RWPE2 (cell line): ENCODE measurements around the gene GPC1.

Source experiments
- ATAC-seq: fragments of 200-7000 bp; cut with Tn5 transposase; 3 replicates; pipeline ENCODE4 v1.9.1; 2021; ENCODE audit warnings: low read depth
- DNase-seq: peaks from one replicate; pipeline ENCODE4 v3.0.0-alpha.2; 2020; ENCODE audit warnings: low spot score
- H3K27ac ChIP-seq: fragments of 450-650 bp; 2 replicates; pipeline ENCODE4 v1.5.1; 2017; ENCODE audit warnings: mild to moderate bottlenecking; ENCODE audit not compliant: poor library complexity, severe bottlenecking
- H3K27me3 ChIP-seq: fragments of 250-450 bp; sonication (Bioruptor Pico); 2 replicates; pipeline ENCODE4 v1.5.1; 2021; ENCODE audit warnings: mild to moderate bottlenecking, moderate library complexity; ENCODE audit not compliant: insufficient read depth, poor library complexity, severe bottlenecking
- H3K36me3 ChIP-seq: fragments of 250-450 bp; sonication (Bioruptor Pico); 2 replicates; pipeline ENCODE4 v1.5.1; 2020; ENCODE audit warnings: low read depth, mild to moderate bottlenecking, moderate library complexity
- H3K4me1 ChIP-seq: fragments of 250-450 bp; sonication (Bioruptor Pico); 2 replicates; pipeline ENCODE4 v1.5.1; 2021; ENCODE audit warnings: mild to moderate bottlenecking, moderate library complexity; ENCODE audit not compliant: insufficient read depth, poor library complexity, severe bottlenecking
- H3K4me3 ChIP-seq: fragments of 250-450 bp; sonication (Bioruptor Pico); 2 replicates; pipeline ENCODE4 v1.5.1; 2021; ENCODE audit warnings: mild to moderate bottlenecking, moderate library complexity; ENCODE audit not compliant: severe bottlenecking
- H3K9me3 ChIP-seq: fragments of 250-450 bp; sonication (Bioruptor Pico); 2 replicates; pipeline ENCODE4 v1.5.1; 2021; ENCODE audit warnings: mild to moderate bottlenecking, moderate library complexity; ENCODE audit not compliant: severe bottlenecking
- TF ChIP-seq, protein P1 (sequence below): fragments of 450-650 bp; IDR thresholded peaks from one replicate; pipeline ENCODE4 v1.5.1; 2017; ENCODE audit warnings: mild to moderate bottlenecking, moderate library complexity; ENCODE audit not compliant: poor library complexity, severe bottlenecking

Gene GPC1

DNA sequence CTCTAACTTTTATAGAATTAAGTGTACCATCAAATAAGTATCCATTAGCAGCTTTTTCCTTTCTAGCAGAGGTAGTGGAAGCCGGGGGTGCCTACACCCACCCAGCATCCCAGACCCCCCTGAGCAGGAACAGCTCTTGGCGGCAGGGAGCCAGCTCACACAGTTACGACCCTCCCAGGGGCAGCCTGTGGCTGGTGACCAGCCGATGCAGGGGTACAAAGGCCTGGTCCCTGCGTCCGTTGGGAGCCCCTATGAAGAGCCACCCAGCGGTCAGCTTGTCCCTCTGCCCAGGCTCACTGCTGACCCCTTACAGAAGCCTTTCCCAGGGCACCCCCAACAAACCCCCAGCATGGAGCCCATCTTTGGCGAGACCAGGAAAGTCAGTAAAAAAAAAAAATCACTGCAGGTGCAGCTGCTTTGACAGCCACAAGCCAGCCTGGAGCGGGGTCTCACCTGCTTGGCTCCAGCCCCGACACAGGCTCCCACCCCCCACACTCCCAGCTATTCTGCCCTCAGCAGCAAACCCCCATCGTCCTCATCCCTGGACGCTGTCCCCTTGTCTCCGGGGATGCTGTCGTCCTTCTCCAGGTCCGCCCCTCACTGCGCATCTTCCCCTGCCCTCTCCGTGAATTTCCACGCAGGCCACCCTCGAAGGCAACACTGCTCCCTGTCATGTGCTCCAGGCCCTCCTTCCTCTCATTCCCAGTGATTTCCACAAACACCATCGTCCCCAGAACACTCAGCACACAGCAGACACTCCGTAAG is 43.1 kb downstream of the GPC1 start:
- Histone ChIP-seq H3K27me3 (no peaks in the 10 kb centered on the region), H3K9me3 (no peaks in the 10 kb centered on the region), H3K36me3 (no peaks in the 10 kb centered on the region), H3K4me1 (no peaks in the 10 kb centered on the region), H3K27ac (no peak overlapping the region), H3K4me3 (no peak overlapping the region)
- DNase-seq: no peak
- TF ChIP-seq, protein P1, sequence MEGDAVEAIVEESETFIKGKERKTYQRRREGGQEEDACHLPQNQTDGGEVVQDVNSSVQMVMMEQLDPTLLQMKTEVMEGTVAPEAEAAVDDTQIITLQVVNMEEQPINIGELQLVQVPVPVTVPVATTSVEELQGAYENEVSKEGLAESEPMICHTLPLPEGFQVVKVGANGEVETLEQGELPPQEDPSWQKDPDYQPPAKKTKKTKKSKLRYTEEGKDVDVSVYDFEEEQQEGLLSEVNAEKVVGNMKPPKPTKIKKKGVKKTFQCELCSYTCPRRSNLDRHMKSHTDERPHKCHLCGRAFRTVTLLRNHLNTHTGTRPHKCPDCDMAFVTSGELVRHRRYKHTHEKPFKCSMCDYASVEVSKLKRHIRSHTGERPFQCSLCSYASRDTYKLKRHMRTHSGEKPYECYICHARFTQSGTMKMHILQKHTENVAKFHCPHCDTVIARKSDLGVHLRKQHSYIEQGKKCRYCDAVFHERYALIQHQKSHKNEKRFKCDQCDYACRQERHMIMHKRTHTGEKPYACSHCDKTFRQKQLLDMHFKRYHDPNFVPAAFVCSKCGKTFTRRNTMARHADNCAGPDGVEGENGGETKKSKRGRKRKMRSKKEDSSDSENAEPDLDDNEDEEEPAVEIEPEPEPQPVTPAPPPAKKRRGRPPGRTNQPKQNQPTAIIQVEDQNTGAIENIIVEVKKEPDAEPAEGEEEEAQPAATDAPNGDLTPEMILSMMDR: no peak
- ATAC-seq: no peak

DNA sequence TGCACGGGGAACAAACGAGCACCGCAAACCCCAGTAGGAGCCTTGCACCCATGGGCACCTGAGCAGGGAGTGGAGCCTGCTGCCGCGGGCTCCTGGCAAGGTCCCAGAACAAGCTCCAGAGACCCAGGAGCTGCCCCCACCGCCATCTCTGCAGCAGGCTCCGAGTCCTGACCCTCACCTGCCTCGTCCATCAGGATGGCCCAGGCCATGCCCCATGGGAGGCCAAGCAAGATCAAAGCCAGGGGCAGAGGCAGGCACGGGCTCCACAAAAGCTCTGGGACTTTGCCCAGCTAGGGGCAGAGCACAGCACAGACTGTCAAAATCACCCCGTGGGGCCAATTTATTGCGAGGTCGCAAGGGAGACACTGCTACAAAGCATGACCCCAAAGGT is 43.6 kb downstream of the GPC1 start:
- Histone ChIP-seq H3K4me3 (no peak overlapping the region), H3K4me1 (no peaks in the 10 kb centered on the region), H3K27ac (no peak overlapping the region), H3K27me3 (no peaks in the 10 kb centered on the region), H3K9me3 (no peaks in the 10 kb centered on the region), H3K36me3 (no peaks in the 10 kb centered on the region)
- TF ChIP-seq, protein P1: no peak
- no peak for ATAC-seq
- DNase-seq: no peak

DNA sequence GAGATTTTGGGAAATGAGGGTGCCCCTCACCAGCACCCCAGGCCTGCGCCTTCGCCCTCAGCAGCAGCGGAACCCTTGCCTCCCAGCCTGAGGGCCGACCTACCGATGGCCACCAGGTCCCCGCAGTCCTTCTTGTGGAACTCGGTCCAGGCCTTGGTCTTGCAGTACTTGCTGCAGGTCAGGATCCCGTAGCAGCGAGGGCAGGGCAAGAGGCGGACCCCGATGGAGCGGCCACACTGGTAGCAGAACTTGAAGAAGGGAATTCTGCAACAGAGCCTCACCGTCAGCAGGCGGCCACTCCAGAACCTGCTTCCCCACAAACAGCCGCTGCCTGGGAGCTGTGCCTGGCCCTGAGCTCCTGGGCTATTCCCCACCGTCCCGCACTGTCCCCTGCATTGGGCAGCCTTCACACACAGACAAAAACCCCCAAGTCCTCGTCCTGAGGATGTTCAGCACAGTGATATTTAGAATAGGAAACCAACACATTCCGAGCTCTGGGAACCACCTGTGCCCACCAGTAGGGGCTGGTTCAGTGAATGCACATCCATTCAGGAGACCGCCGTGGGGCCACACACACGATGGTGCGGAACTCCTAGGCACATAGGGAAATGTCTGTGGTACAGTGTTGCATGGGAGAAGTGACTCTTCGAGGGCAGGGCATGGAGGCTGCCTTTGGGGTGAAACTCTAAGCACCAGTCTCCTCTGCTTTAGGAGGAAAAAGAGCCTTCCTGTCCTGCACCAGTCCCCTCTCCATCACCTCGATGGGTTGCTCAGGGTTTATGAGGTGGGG is 45.6 kb downstream of the GPC1 start:
- DNase-seq (no peak), ATAC-seq (no peak)
- Histone ChIP-seq H3K27me3 (no peaks in the 10 kb centered on the region), H3K4me1 (no peaks in the 10 kb centered on the region), H3K9me3 (no peaks in the 10 kb centered on the region), H3K27ac (no peak overlapping the region), H3K4me3 (no peak overlapping the region), H3K36me3 (no peaks in the 10 kb centered on the region)
- TF ChIP-seq, protein P1: no peak

DNA sequence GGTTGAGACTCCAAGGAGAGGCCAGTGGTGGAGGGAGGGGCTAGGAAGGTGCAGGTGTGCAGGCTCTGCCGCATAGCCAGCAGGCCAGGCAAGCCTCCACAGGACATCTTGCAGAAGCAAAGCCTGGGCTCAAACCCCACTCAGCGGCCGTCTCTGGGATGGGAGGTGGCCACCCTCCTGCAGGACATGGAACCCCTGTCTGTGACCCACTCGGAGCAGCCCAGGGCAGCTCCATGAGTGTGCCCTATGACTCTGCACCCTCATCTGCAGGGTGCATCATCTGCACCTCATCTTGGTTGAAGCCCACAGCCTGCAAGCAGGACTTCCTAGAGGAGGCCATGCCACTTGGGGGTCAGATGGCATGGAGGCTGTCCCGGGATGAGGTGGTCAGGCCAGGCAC is 46.3 kb downstream of the GPC1 start:
- no peak overlapping the region for H3K4me3 ChIP-seq
- H3K36me3 ChIP-seq: no peaks in the 10 kb centered on the region
- ATAC-seq: no peak
- H3K27ac ChIP-seq: no peak overlapping the region
- no peaks in the 10 kb centered on the region for H3K4me1 ChIP-seq
- TF ChIP-seq, protein P1: no peak
- DNase-seq: no peak
- H3K9me3 ChIP-seq: no peaks in the 10 kb centered on the region
- no peaks in the 10 kb centered on the region for H3K27me3 ChIP-seq

DNA sequence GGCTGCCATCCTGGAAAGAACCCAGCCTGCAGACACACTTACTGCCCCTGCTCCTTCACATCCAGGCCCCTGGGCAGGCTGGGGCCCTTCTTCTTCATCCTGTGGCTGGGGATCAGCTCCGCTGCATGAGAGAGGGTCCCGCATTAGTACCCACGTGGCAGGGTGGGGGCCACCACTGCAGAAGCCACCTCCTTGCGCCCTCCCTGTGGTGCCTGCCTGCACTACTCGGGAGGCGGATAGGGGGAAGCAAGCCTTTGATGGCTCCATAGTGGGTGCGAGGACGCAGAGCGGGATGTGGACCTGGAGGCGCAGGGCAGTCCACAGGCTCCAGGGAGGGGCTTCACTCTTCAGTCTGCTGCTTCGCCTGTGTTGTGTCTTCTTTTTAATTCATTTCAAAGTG is 46.7 kb downstream of the GPC1 start:
- no peaks in the 10 kb centered on the region for H3K9me3 ChIP-seq
- DNase-seq: no peak
- H3K4me1 ChIP-seq: no peaks in the 10 kb centered on the region
- TF ChIP-seq, protein P1: no peak
- no peaks in the 10 kb centered on the region for H3K27me3 ChIP-seq
- no peak overlapping the region for H3K4me3 ChIP-seq
- no peak for ATAC-seq
- no peaks in the 10 kb centered on the region for H3K36me3 ChIP-seq
- H3K27ac ChIP-seq: no peak overlapping the region
